ENCODE results near the gene MALAT1. TPM values are rescaled to one million over a fixed set of nuclear protein-coding genes. Genes with fewer than 3 reads are reported as not detected.

The MALAT1 gene
- total and polyA plus RNA-seq, 2 of the 13 experiments (the other 11 are each of a cell fraction or from before 2014, with no cell fraction given), result 143 to 1,237 TPM

DNA sequence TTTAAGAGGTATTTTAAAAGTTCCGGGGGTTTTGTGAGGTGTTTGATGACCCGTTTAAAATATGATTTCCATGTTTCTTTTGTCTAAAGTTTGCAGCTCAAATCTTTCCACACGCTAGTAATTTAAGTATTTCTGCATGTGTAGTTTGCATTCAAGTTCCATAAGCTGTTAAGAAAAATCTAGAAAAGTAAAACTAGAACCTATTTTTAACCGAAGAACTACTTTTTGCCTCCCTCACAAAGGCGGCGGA lies 193 bp upstream of the MALAT1 start:
- WGBS (ENCODE audit: low lambda C conversion rate), result under 1% methylated on average over 6 of the region's 6 CpGs
- Histone ChIP-seq H3K9ac (ENCODE audit: insufficient read depth, low read depth, low read length) (peak overlapping the region; percentile 99), H4K20me1 (ENCODE audit: insufficient read depth, low read length) (peaks cover 39% of the 10 kb centered on the region), H2AFZ (ENCODE audit: low read length) (no peak overlapping the region), H3K36me3 (replicated peaks in 1 of 2; ENCODE audit: control insufficient read depth in 1 of 2, insufficient read depth in 2 of 2, low read length in 2 of 2) (peaks cover 0 to 19% of the 10 kb centered on the region in 2 experiments; a peak in 2 of 5 replicates), H3K4me1 (ENCODE audit: insufficient read depth, low read length) (peaks cover 27% of the 10 kb centered on the region), H3K9me3 (ENCODE audit: low read length) (no peaks in the 10 kb centered on the region), H3K4me3 (replicated peaks in 1 of 3; ENCODE audit: insufficient read depth in 1 of 3, low read depth in 2 of 3, low read length in 3 of 3) (peak overlapping the region; percentile 85 to 93 (median 89)), H3K79me2 (ENCODE audit: insufficient read depth, low read length) (peaks cover 61% of the 10 kb centered on the region), H3K27ac (ENCODE audit: extremely low read length, insufficient read depth, low read length) (peak overlapping the region; percentile 100), H3K4me2 (ENCODE audit: low read depth, low read length) (peak overlapping the region; percentile 78), H3K27me3 (ENCODE audit: control insufficient read depth in 1 of 2, insufficient read depth in 2 of 2, low read length in 2 of 2) (no peaks in the 10 kb centered on the region; a peak in 2 of 5 replicates)
- DNase-seq (ENCODE audit: low spot score), result no peak
- ChIA-PET CTCF (ENCODE audit: low intra/inter-chr PET ratio, low total read pairs) (interaction anchor here (1.0 kb wide), 1 partner anchor 11 kb away, joined by 3 read pairs; no protein-coding TSS in a partner anchor), POLR2A (interaction anchor here (0.8 to 27.3 kb wide), 27 partner anchors 9 to 224 kb away, joined by 3 to 1590 read pairs (median 11); partner anchors contain the start of genes DPF2, NEAT1, PCNX3 and SCYL1)
- intact Hi-C loops (cut with micrococcal nuclease; ENCODE audit: unreplicated experiment) (no loop called here), in situ Hi-C loops (cut with HindIII; ENCODE audit: extremely low pct_ligation_motif_present, low pct_unique_long_range_greater_than_20kb) (loop anchor here (5.0 kb wide), 1 partner anchor 76 kb away; the partner anchor contains the start of gene NEAT1)
- BruUV-seq (replicated peaks), result no TSS peak
- no peak for FAIRE-seq
- ATAC-seq, result no peak
- TF ChIP-seq, protein P1, sequence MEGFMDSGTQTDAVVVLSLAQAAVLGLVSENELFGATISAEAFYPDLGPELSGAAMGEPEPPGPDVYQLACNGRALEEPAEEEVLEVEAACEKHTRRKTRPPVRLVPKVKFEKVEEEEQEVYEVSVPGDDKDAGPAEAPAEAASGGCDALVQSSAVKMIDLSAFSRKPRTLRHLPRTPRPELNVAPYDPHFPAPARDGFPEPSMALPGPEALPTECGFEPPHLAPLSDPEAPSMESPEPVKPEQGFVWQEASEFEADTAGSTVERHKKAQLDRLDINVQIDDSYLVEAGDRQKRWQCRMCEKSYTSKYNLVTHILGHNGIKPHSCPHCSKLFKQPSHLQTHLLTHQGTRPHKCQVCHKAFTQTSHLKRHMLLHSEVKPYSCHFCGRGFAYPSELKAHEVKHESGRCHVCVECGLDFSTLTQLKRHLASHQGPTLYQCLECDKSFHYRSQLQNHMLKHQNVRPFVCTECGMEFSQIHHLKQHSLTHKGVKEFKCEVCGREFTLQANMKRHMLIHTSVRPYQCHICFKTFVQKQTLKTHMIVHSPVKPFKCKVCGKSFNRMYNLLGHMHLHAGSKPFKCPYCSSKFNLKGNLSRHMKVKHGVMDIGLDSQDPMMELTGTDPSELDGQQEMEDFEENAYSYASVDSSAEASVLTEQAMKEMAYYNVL (CRISPR knock-in tag; IDR thresholded peaks at IDR 0.05; ENCODE audit: borderline replicate concordance), result 0 out of 2 replicates have a peak, but pooled peaks have one; percentile 10
- TF ChIP-seq ATF7 (IDR thresholded peaks at IDR 0.05) (0 out of 2 replicates have a peak, but pooled peaks have one; percentile 14), ATF7 (CRISPR knock-in tag; IDR thresholded peaks at IDR 0.05) (no peak), TBL1XR1 (IDR thresholded peaks at IDR 0.05; ENCODE audit: borderline replicate concordance, low read length, partially characterized antibody) (no peak), NR2F6 (IDR thresholded peaks at IDR 0.05) (peak; percentile 38), NR2F6 (CRISPR knock-in tag; IDR thresholded peaks at IDR 0.05) (no peak), ZNF335 (CRISPR knock-in tag; IDR thresholded peaks at IDR 0.05) (no peak), ZNF337 (CRISPR knock-in tag; IDR thresholded peaks at IDR 0.05; ENCODE audit: borderline replicate concordance, low read depth) (no peak), RFXAP (CRISPR knock-in tag; IDR thresholded peaks at IDR 0.05; ENCODE audit: borderline replicate concordance) (peak; percentile 72; the same call in 1 of the 2 replicates), ZBTB10 (CRISPR knock-in tag; IDR thresholded peaks at IDR 0.05; ENCODE audit: borderline replicate concordance) (peak; percentile 57; the same call in 1 of the 2 replicates), SRY (CRISPR knock-in tag; IDR thresholded peaks at IDR 0.05) (0 out of 2 replicates have a peak, but pooled peaks have one; percentile 11), ATRX (CRISPR knock-in tag; IDR thresholded peaks at IDR 0.05; ENCODE audit: borderline replicate concordance) (no peak), HNF4A (CRISPR knock-in tag; IDR thresholded peaks at IDR 0.05) (0 out of 2 replicates have a peak, but pooled peaks have one; percentile 36), ZNF749 (CRISPR knock-in tag; IDR thresholded peaks at IDR 0.05; ENCODE audit: borderline replicate concordance) (peak; percentile 59; the same call in 1 of the 2 replicates), RORA (CRISPR knock-in tag; IDR thresholded peaks at IDR 0.05) (0 out of 2 replicates have a peak, but pooled peaks have one; percentile 9), ATF7-NPFF (CRISPR knock-in tag; IDR thresholded peaks at IDR 0.05; ENCODE audit: low read depth) (peak; percentile 28; the same call in 1 of the 2 replicates)
- TF ChIP-seq, protein P2, sequence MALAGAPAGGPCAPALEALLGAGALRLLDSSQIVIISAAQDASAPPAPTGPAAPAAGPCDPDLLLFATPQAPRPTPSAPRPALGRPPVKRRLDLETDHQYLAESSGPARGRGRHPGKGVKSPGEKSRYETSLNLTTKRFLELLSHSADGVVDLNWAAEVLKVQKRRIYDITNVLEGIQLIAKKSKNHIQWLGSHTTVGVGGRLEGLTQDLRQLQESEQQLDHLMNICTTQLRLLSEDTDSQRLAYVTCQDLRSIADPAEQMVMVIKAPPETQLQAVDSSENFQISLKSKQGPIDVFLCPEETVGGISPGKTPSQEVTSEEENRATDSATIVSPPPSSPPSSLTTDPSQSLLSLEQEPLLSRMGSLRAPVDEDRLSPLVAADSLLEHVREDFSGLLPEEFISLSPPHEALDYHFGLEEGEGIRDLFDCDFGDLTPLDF (CRISPR knock-in tag; IDR thresholded peaks at IDR 0.05), result peak; percentile 58; the same call in 1 of the 2 replicates
- TF ChIP-seq, protein P3, sequence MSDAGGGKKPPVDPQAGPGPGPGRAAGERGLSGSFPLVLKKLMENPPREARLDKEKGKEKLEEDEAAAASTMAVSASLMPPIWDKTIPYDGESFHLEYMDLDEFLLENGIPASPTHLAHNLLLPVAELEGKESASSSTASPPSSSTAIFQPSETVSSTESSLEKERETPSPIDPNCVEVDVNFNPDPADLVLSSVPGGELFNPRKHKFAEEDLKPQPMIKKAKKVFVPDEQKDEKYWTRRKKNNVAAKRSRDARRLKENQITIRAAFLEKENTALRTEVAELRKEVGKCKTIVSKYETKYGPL (CRISPR knock-in tag; IDR thresholded peaks at IDR 0.05), result 0 out of 2 replicates have a peak, but pooled peaks have one; percentile 14

Data from HepG2 (cell line).